Testis (tissue), 3 donors: ENCODE data around the gene MACO1. TPM values are rescaled to one million over a fixed set of nuclear protein-coding genes. Genes with fewer than 3 reads are reported as not detected.

Experiments used
- DNase-seq: peaks from one replicate; pipeline ENCODE4 v3.0.0-alpha.2; 2019
- H3K27ac ChIP-seq, 2 donors: fragments of 200-600 bp; sonication (generic); one replicate each; pipeline ENCODE4 v1.5.1; 2019
- H3K27me3 ChIP-seq: fragments of 200-600 bp; sonication (generic); one replicate; pipeline ENCODE4 v1.5.1; 2019
- H3K36me3 ChIP-seq: fragments of 200-600 bp; sonication (generic); one replicate; pipeline ENCODE4 v1.5.1; 2017; ENCODE audit warnings: low read depth; ENCODE audit errors: missing control alignments
- H3K4me1 ChIP-seq: fragments of 200-600 bp; sonication (generic); one replicate; pipeline ENCODE4 v1.5.1; 2019
- H3K4me3 ChIP-seq, 2 donors: fragments of 200-600 bp; sonication (generic); one replicate each; pipeline ENCODE4 v1.5.1; 2017 to 2019
- H3K9me3 ChIP-seq: fragments of 200-600 bp; sonication (generic); one replicate; pipeline ENCODE4 v1.5.1; 2017
- POLR2A ChIP-seq: fragments of 450-650 bp; IDR thresholded peaks from one replicate; pipeline ENCODE4 v1.6.1; 2017; ENCODE audit warnings: antibody characterized with exemption, mild to moderate bottlenecking, moderate library complexity
- WGBS, 2 donors: methylation state at CpG; one replicate each; pipeline ENCODE4 v1.1.5; 2018; 5-methylcytosine and 5-hydroxymethylcytosine counted together
- intact Hi-C: fragments of 100-400 bp; cut with DNase I; formaldehyde crosslinking; loops from one replicate; pipeline ENCODE4 v1.15.1; 2023; ENCODE audit warnings: low total_unique reads
- polyA plus RNA-seq: library from polyadenylated mRNA; stranded (reverse); fragments of 350-450 nt; fragmentation: Illumina TruSeq; extraction: RNeasy Lipid Tissue Mini Kit (QIAGEN cat#74804); gene quantifications from one replicate; pipeline ENCODE4 v1.2.3, GENCODE V29; 2014; ENCODE audit warnings: low read depth, low replicate concordance; ENCODE audit not compliant: insufficient read depth
- total RNA-seq, 2 donors: library from RNA; depleted of rRNA; stranded (reverse); fragments of >200 nt; gene quantifications; one replicate each; pipeline ENCODE4 v1.2.3, GENCODE V29; 2016
- TF ChIP-seq, protein P1 (sequence below), 3 experiments: fragments of 450-650 bp in 2 of 3; fragments of 200-600 bp in 1 of 3; sonication (generic) in 1 of 3; IDR thresholded peaks; one replicate each; pipeline ENCODE4 v1.5.1; 2016 to 2019; ENCODE audit warnings: antibody characterized with exemption in 3 of 3, mild to moderate bottlenecking in 2 of 3, moderate library complexity in 1 of 3

MACO1 gene
- total and polyA plus RNA-seq, 3 donors from 2014 or later = 22.1 to 51.3 (median 25.4) TPM

DNA sequence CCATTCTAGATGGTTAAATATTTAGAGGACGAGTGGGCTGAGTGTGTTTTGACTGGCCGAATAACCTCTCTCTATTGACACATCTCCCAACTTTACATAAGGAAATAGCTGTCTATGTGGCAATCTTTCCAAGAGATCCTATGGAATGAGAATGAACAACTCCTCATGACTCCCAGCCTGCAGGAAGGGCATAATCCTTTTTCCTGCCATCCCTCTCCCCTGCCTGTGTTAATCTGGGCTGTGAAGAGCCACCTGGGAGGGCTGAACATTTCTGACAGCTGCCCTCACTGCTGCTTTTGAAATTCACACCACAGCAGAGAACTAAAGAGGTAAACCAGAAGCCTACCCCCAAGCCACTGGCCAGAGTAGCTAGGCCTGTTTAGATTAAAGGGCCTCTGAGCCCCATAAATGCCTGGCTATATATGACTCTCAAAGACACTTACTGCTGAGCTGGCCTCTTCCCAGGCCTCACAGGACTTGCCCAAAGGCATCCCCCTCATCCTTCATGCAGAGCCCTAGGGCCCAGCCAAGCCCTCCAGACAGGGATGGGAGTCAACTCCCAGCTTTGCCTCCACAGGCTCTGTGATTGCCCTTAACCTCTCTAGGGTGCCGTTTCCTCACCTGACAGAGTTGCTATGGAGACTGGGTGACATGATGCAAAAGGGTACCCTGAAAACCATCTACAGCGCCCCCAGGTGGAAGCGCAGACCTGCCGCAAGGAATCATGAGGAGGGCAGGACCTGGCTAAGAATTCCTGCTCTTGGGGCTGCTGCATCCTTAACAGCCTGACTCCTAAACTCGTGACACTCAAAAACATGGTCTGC lies 70.8 kb downstream of the MACO1 start:
- TF ChIP-seq, protein P1, sequence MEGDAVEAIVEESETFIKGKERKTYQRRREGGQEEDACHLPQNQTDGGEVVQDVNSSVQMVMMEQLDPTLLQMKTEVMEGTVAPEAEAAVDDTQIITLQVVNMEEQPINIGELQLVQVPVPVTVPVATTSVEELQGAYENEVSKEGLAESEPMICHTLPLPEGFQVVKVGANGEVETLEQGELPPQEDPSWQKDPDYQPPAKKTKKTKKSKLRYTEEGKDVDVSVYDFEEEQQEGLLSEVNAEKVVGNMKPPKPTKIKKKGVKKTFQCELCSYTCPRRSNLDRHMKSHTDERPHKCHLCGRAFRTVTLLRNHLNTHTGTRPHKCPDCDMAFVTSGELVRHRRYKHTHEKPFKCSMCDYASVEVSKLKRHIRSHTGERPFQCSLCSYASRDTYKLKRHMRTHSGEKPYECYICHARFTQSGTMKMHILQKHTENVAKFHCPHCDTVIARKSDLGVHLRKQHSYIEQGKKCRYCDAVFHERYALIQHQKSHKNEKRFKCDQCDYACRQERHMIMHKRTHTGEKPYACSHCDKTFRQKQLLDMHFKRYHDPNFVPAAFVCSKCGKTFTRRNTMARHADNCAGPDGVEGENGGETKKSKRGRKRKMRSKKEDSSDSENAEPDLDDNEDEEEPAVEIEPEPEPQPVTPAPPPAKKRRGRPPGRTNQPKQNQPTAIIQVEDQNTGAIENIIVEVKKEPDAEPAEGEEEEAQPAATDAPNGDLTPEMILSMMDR (IDR thresholded peaks at IDR 0.05) = no peak
- TF ChIP-seq POLR2A = no peak
- WGBS, 2 donors = 68 to 75% methylated on average over 5 to 7 of the region's 7 CpGs
- H3K4me1 ChIP-seq = peaks cover 27% of the 10 kb centered on the region
- H3K27me3 ChIP-seq = no peaks in the 10 kb centered on the region
- no peaks in the 10 kb centered on the region for H3K36me3 ChIP-seq
- DNase-seq = no peak
- no peak overlapping the region for H3K4me3 ChIP-seq
- intact Hi-C loops = loop anchor here (10.0 kb wide), 1 partner anchor 57 kb away; no protein-coding TSS in a partner anchor
- H3K27ac ChIP-seq = peak overlapping the region in 1 of 2 donors; percentile 17
- H3K9me3 ChIP-seq = no peaks in the 10 kb centered on the region

DNA sequence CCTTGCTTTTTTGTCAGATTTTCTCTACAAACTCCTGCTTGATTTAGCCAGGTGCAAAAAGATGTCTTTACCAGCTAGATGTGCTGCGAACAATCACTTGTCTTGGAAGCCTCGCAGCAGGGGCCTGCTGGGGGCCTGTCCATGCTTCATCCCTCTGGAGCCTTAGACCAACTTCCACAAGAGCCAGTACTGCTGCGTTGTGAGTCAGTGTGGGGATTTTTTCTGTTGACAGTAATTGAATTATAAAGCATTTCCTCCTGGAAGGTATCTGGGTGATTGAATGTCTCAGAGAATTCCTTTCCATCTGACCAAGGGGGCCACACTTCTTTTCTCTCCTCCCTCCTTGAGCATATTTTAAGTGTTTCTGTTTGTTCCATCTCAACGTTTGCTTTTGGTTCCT lies 72.3 kb downstream of the MACO1 start:
- Histone ChIP-seq H3K27ac (no peak overlapping the region), H3K4me1 (peaks cover 27% of the 10 kb centered on the region), H3K9me3 (no peaks in the 10 kb centered on the region), H3K4me3 (no peak overlapping the region), H3K27me3 (no peaks in the 10 kb centered on the region), H3K36me3 (no peaks in the 10 kb centered on the region)
- 73 to 78% methylated on average over 4 of the region's 4 CpGs for WGBS, 2 donors
- TF ChIP-seq, protein P1 (IDR thresholded peaks at IDR 0.05) = no peak
- no peak for TF ChIP-seq POLR2A
- intact Hi-C loops = loop anchor here (10.0 kb wide), 1 partner anchor 58 kb away; no protein-coding TSS in a partner anchor
- DNase-seq = no peak

DNA sequence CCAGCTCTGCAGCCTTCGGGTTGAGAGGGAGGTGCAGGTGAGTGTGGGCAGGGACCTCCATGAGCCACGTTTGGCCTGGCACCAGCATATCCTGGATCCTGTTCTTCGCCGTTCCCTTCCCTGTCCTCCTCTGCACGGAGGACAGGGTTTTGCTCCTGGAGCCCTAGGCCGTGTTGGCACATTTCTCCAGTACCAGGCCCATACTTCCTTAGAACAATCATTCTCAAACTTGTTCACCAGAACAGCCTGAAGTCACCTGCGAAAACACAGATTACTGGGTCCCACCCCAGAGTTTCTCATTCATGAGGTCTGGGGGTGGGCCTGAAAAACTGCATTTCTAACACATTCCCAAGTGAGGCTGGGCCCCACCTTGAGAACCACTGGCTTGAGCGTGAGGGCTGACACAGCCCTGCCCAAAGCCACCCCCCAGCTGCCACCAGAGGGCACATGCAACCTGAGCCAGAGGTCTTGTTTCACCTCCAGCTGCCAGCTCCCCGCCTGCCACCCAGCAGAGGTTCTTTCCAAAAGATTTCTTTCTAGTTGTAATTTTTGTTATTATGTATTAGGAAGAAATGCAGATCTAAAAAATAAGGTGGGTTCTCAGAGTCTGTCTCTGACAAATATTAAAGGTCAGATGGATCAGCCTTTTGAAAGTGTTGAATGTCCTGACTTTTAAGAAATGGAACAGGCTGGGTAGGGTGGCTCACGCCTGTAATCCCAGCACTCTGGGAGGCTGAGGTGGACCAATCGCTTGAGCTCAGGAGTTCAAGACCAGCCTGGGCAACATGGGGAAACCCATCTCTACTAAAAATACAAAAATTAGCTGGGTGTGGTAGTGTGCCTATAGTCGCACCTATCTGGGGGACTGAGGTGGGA lies 73.1 kb downstream of the MACO1 start:
- TF ChIP-seq POLR2A = no peak
- TF ChIP-seq, protein P1 (IDR thresholded peaks at IDR 0.05) = peak in 1 of 3 experiments; percentile 26
- Histone ChIP-seq H3K27ac (no peak overlapping the region), H3K4me1 (peaks cover 27% of the 10 kb centered on the region), H3K36me3 (no peaks in the 10 kb centered on the region), H3K9me3 (no peaks in the 10 kb centered on the region), H3K4me3 (no peak overlapping the region), H3K27me3 (no peaks in the 10 kb centered on the region)
- WGBS, 2 donors = 84 to 85% methylated on average over 11 to 12 of the region's 12 CpGs
- DNase-seq = peak; percentile 65
- intact Hi-C loops = loop anchor here (10.0 kb wide), 1 partner anchor 59 kb away; no protein-coding TSS in a partner anchor

DNA sequence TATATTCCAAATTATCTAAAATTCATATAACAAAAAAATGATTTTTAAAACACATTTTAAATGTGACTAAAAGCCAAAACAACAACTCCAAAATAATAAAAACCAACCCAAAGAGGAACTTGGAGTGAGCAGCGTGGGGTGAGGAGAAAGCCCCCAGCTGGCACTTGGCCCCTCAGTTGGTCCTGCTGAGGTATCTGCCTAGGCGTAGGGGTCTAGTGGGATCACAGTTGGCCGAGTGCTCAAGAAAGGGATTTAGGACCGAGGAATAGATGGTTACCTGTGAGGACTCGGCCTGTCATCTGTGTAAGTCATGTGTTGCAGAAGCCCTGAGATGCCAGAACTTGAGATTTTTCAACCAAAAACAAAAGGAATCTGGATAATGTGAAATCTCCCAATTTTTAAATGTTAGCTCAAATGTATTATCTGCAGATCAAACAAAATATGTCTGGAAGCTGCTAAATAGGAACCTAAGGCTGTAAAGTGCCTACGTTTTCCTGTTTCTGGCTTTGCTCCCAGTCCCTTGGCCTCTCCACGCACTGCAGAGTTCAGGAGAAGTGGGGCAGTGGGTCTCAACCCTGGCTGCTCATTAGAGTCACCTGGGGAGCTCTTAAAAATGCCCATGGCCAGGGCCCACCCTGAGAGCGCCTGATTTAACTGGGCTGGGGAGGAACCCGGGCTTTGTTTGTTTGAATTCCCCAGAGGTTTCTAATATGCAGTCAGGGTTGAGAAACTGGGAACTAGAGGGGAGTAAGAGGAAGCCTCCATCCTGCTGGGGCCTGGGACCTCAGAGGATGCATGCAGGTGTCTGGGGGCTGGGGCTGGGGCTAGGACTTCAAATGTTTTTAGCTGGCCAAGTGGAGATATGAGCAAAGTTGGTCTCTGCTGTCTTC lies 74.3 kb downstream of the MACO1 start:
- TF ChIP-seq POLR2A = no peak
- TF ChIP-seq, protein P1 (IDR thresholded peaks at IDR 0.05) = no peak
- H3K4me3 ChIP-seq = no peak overlapping the region
- H3K9me3 ChIP-seq = no peaks in the 10 kb centered on the region
- no peak overlapping the region for H3K27ac ChIP-seq
- WGBS, 2 donors = 61 to 72% methylated on average over 9 of the region's 9 CpGs
- H3K36me3 ChIP-seq = no peaks in the 10 kb centered on the region
- DNase-seq = peak; percentile 17
- intact Hi-C loops = loop anchor here (10.0 kb wide), 1 partner anchor 60 kb away; no protein-coding TSS in a partner anchor
- H3K4me1 ChIP-seq = peaks cover 27% of the 10 kb centered on the region
- no peaks in the 10 kb centered on the region for H3K27me3 ChIP-seq
